ENCODE results near the gene MTUS2. TPM values are rescaled to one million over a fixed set of nuclear protein-coding genes. Genes with fewer than 3 reads are reported as not detected.

MTUS2 gene
- total and polyA plus RNA-seq, 9 of the 15 experiments (the other 6 are each of a cell fraction or from before 2014, with no cell fraction given): 0.01 to 0.28 (median 0.06) TPM; not detected in 1

- TF ChIP-seq ZBTB5 (IDR thresholded peaks at IDR 0.05) (no peak), PML (IDR thresholded peaks at IDR 0.05; ENCODE audit: low read length) (no peak)
These were observed 135.3 kb downstream of the MTUS2 start (continued) for GRCh38 chr13:28955264-28955966.

DNA sequence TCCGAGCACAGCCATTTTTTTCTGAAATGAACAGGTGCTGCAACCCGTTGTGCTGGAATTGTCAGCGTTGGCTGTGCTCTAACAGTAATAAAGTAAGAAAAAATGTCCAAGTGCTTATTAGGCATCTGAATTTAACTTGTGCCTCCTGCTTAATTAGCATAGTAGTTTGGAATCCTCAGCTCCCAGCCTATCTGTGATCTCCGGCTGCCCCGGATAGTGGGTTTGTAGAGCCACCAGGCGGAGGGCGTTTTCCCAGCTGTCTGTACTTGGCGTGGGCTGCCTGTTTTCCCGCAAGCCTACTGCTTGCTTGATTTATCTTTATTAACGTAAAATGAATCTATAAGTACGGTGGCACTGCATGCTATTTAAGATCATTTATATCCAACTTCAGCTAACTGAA, 137.9 kb downstream of the MTUS2 start:
- no peak for ATAC-seq
- ChIA-PET POLR2A (no interaction called here), CTCF (ENCODE audit: low intra/inter-chr PET ratio) (no interaction called here)
- WGBS (ENCODE audit: insufficient coverage, low coverage, missing lambda C conversion rate): 4% methylated on average over 11 of the region's 11 CpGs
- no peak overlapping the region for H3K27ac ChIP-seq (ENCODE audit: extremely low read depth, low read depth, low read length)
- DNase-seq (ENCODE audit: extremely low read depth in 1 of 4, low spot score in 3 of 4): no peak
- H3K36me3 ChIP-seq (ENCODE audit: control insufficient read depth, insufficient read depth, low read length): no peaks in the 10 kb centered on the region
- no peaks in the 10 kb centered on the region for H3K9me1 ChIP-seq (ENCODE audit: control insufficient read depth, insufficient read depth, low read length)
- H3K4me3 ChIP-seq: no peak overlapping the region
- no peaks in the 10 kb centered on the region for H3K4me1 ChIP-seq (replicated peaks in 1 of 2; ENCODE audit: control insufficient read depth in 2 of 2, insufficient read depth in 2 of 2, low read length in 2 of 2)
- no peak overlapping the region for H2AFZ ChIP-seq (ENCODE audit: low read depth, low read length)
- H3K27me3 ChIP-seq (ENCODE audit: control insufficient read depth in 2 of 2, insufficient read depth in 2 of 2, low read length in 2 of 2): no peaks in the 10 kb centered on the region
- H3K79me2 ChIP-seq (ENCODE audit: control insufficient read depth, insufficient read depth, low read length): no peaks in the 10 kb centered on the region
- FAIRE-seq: no peak
- intact Hi-C loops (cut with micrococcal nuclease) (no loop called here), in situ Hi-C loops (cut with MboI) (no loop called here)
- H3K9ac ChIP-seq (ENCODE audit: insufficient read depth in 1 of 2, low read depth in 2 of 2, low read length in 2 of 2): no peak overlapping the region
- no TSS peak for BruUV-seq (replicated peaks)
- H3K9me3 ChIP-seq (replicated peaks; ENCODE audit: control insufficient read depth, insufficient read depth, low read depth, low read length): no peaks in the 10 kb centered on the region
- H3K4me2 ChIP-seq (ENCODE audit: insufficient read depth, low read length): no peak overlapping the region
- H4K20me1 ChIP-seq (replicated peaks; ENCODE audit: control insufficient read depth, insufficient read depth, low read length): no peaks in the 10 kb centered on the region
- TF ChIP-seq GMEB1 (CRISPR knock-in tag; IDR thresholded peaks at IDR 0.05) (no peak), NCOA1 (IDR thresholded peaks at IDR 0.05; ENCODE audit: low read depth) (no peak), SNRNP70 (optimal IDR thresholded peaks at IDR 0.05; ENCODE audit: low read depth, low read length) (no peak), ZC3H11A (IDR thresholded peaks at IDR 0.05; ENCODE audit: low read depth, low read length) (no peak), ZNF3 (CRISPR knock-in tag; IDR thresholded peaks at IDR 0.05) (no peak), NR2C1 (IDR thresholded peaks at IDR 0.05) (no peak), NR2C1 (tag; IDR thresholded peaks at IDR 0.05) (no peak), RB1 (IDR thresholded peaks at IDR 0.05; ENCODE audit: low read depth) (no peak), ZNF699 (CRISPR knock-in tag; IDR thresholded peaks at IDR 0.05; ENCODE audit: insufficient replicate concordance) (no peak), ZBTB7A (IDR thresholded peaks at IDR 0.05; ENCODE audit: borderline replicate concordance, control insufficient read depth, low read depth, low read length) (no peak), ATF3 (IDR thresholded peaks at IDR 0.05) (no peak), ATF3 (CRISPR knock-in tag; conservative IDR thresholded peaks at IDR 0.05) (no peak), STAT5A (IDR thresholded peaks at IDR 0.05; ENCODE audit: borderline replicate concordance, low read length) (no peak), NONO (IDR thresholded peaks at IDR 0.05; ENCODE audit: low read depth in 2 of 2, low read length in 1 of 2) (no peak), TSC22D4 (tag; IDR thresholded peaks at IDR 0.05) (no peak)

Data from K562 (cell line).